Panc1 (cell line): Measurements from ENCODE around the gene MGAT4C. TPM values are rescaled to one million over a fixed set of nuclear protein-coding genes. Genes with fewer than 3 reads are reported as not detected.

ENCODE experiments used
- ATAC-seq: fragments of 200-7000 bp; cut with Tn5 transposase; 2 replicates; pipeline ENCODE4 v1.9.1; 2020; ENCODE audit warnings: mild to moderate bottlenecking, moderate library complexity
- BruUV-seq: library from RNA; stranded (reverse); fragments of 400-500 nt; replicated peaks from 2 replicates; lab custom pipeline; 2021; lab: Mats Ljungman, UMichigan
- CTCF ChIA-PET: fragments of 300-600 bp; sonication (Branson Sonifier 250); formaldehyde crosslinking; loops from one replicate; lab custom pipeline; 2022; ENCODE audit warnings: antibody characterized with exemption; lab: Charles Lee
- POLR2A ChIA-PET: fragments of 300-600 bp; sonication (Branson Sonifier 250); formaldehyde crosslinking; loops from one replicate; lab custom pipeline; 2022; ENCODE audit warnings: antibody characterized with exemption; lab: Charles Lee
- DNase-seq: peaks from one replicate; pipeline ENCODE4 v3.0.0-alpha.2; 2010; ENCODE audit warnings: low read depth, low spot score
- H3K27ac ChIP-seq: 2 replicates; pipeline ENCODE4 v1.5.1; 2011; ENCODE audit warnings: mild to moderate bottlenecking, low read length, inconsistent platforms
- H3K27me3 ChIP-seq: fragments of 200-500 bp; sonication (Bioruptor generic); 2 replicates; pipeline ENCODE4 v1.6.0; 2014; ENCODE audit warnings: low read length, inconsistent platforms; ENCODE audit not compliant: control insufficient read depth, insufficient read depth
- H3K36me3 ChIP-seq: fragments of 200-500 bp; sonication (Bioruptor generic); 2 replicates; pipeline ENCODE4 v1.5.1; 2014; ENCODE audit warnings: inconsistent platforms, mild to moderate bottlenecking, low read length, moderate library complexity; ENCODE audit not compliant: control insufficient read depth, insufficient read depth
- H3K4me1 ChIP-seq: 2 replicates; pipeline ENCODE4 v1.5.1; 2011; ENCODE audit warnings: inconsistent platforms, mild to moderate bottlenecking, low read length, moderate library complexity; ENCODE audit not compliant: control insufficient read depth, insufficient read depth
- H3K4me3 ChIP-seq, 2 experiments: 2 replicates each; pipeline ENCODE4 v1.5.1; 2011 to 2012; ENCODE audit warnings: low read depth in 2 of 2, low read length in 2 of 2, mild to moderate bottlenecking in 2 of 2, inconsistent platforms in 1 of 2, moderate library complexity in 1 of 2
- H3K9me3 ChIP-seq: fragments of 200-500 bp; sonication (Bioruptor generic); 2 replicates; pipeline ENCODE4 v1.5.1; 2014; ENCODE audit warnings: low read depth, mild to moderate bottlenecking, inconsistent platforms, low read length, moderate library complexity; ENCODE audit not compliant: control insufficient read depth, insufficient read depth
- POLR2AphosphoS5 ChIP-seq: IDR thresholded peaks from 2 replicates; pipeline ENCODE4 v1.6.1; 2012; ENCODE audit warnings: mild to moderate bottlenecking, low read depth, low read length, moderate library complexity
- SIN3A ChIP-seq: IDR thresholded peaks from 2 replicates; pipeline ENCODE4 v1.6.1; 2012; ENCODE audit warnings: low read depth, mild to moderate bottlenecking, low read length, moderate library complexity, borderline replicate concordance; ENCODE audit not compliant: insufficient read depth
- TCF7L2 ChIP-seq: IDR thresholded peaks from 2 replicates; pipeline ENCODE4 v1.6.1; 2011; ENCODE audit warnings: mild to moderate bottlenecking, low read depth, low read length, inconsistent platforms
- in situ Hi-C: cut with HindIII; loops from 2 replicates; pipeline ENCODE4 v1.10.0; 2016; ENCODE audit warnings: low sequenced_read_pairs, low pct_unique_long_range_greater_than_20kb
- intact Hi-C: fragments of 100-400 bp; cut with micrococcal nuclease; formaldehyde crosslinking; loops from one replicate; pipeline ENCODE4 v1.10.0; 2022; ENCODE audit not compliant: unreplicated experiment
- total RNA-seq: library from RNA; stranded (reverse); gene quantifications from one replicate; pipeline ENCODE4 v1.2.1, GENCODE V29; 2021; ENCODE audit not compliant: unreplicated experiment
- TF ChIP-seq, protein P1 (sequence below), 2 experiments: IDR thresholded peaks; 2 replicates each; pipeline ENCODE4 v1.6.1; 2011 to 2012; ENCODE audit warnings: low read depth in 2 of 2, control low read depth in 1 of 2, low read length in 1 of 2, mild to moderate bottlenecking in 1 of 2, moderate library complexity in 1 of 2; ENCODE audit not compliant: insufficient read depth in 1 of 2
- TF ChIP-seq, protein P2 (sequence below): fragments of 450-650 bp; IDR thresholded peaks from 2 replicates; pipeline ENCODE4 v1.5.1; 2017; ENCODE audit warnings: mild to moderate bottlenecking

The MGAT4C gene
- total RNA-seq, 1 experiment from 2014 or later = not detected

DNA sequence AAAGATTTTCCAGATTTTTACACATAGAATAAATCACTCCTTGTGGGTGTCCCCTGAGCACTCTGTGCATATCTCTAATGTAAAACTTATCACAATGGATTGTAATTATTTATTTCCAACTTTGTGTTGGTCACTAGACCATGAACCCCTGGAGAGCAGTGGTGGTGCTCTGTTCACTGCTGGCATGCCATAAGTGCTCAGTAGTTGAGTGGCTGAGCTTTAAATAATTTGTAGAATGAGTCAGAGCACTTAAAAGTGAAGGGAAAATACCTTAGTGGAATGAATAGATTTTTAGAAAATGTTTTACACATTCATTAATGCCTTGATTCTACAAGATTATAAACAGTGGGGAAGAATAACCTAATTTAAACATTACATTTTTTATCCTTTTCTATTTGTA, 6.3 kb downstream of the MGAT4C start:
- ATAC-seq = no peak
- Histone ChIP-seq H3K27me3 (no peaks in the 10 kb centered on the region), H3K4me3 (no peak overlapping the region), H3K4me1 (no peaks in the 10 kb centered on the region), H3K36me3 (no peaks in the 10 kb centered on the region), H3K9me3 (no peaks in the 10 kb centered on the region), H3K27ac (no peak overlapping the region)
- intact Hi-C loops = no loop called here
- ChIA-PET POLR2A (no interaction called here), CTCF (no interaction called here)
- DNase-seq = no peak
- TF ChIP-seq SIN3A = no peak
- TF ChIP-seq, protein P1, sequence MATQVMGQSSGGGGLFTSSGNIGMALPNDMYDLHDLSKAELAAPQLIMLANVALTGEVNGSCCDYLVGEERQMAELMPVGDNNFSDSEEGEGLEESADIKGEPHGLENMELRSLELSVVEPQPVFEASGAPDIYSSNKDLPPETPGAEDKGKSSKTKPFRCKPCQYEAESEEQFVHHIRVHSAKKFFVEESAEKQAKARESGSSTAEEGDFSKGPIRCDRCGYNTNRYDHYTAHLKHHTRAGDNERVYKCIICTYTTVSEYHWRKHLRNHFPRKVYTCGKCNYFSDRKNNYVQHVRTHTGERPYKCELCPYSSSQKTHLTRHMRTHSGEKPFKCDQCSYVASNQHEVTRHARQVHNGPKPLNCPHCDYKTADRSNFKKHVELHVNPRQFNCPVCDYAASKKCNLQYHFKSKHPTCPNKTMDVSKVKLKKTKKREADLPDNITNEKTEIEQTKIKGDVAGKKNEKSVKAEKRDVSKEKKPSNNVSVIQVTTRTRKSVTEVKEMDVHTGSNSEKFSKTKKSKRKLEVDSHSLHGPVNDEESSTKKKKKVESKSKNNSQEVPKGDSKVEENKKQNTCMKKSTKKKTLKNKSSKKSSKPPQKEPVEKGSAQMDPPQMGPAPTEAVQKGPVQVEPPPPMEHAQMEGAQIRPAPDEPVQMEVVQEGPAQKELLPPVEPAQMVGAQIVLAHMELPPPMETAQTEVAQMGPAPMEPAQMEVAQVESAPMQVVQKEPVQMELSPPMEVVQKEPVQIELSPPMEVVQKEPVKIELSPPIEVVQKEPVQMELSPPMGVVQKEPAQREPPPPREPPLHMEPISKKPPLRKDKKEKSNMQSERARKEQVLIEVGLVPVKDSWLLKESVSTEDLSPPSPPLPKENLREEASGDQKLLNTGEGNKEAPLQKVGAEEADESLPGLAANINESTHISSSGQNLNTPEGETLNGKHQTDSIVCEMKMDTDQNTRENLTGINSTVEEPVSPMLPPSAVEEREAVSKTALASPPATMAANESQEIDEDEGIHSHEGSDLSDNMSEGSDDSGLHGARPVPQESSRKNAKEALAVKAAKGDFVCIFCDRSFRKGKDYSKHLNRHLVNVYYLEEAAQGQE (IDR thresholded peaks at IDR 0.05; ENCODE audit: insufficient read depth in 1 of 2, low read depth in 2 of 2, low read length in 1 of 2) = no peak
- TF ChIP-seq, protein P2, sequence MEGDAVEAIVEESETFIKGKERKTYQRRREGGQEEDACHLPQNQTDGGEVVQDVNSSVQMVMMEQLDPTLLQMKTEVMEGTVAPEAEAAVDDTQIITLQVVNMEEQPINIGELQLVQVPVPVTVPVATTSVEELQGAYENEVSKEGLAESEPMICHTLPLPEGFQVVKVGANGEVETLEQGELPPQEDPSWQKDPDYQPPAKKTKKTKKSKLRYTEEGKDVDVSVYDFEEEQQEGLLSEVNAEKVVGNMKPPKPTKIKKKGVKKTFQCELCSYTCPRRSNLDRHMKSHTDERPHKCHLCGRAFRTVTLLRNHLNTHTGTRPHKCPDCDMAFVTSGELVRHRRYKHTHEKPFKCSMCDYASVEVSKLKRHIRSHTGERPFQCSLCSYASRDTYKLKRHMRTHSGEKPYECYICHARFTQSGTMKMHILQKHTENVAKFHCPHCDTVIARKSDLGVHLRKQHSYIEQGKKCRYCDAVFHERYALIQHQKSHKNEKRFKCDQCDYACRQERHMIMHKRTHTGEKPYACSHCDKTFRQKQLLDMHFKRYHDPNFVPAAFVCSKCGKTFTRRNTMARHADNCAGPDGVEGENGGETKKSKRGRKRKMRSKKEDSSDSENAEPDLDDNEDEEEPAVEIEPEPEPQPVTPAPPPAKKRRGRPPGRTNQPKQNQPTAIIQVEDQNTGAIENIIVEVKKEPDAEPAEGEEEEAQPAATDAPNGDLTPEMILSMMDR = no peak
- TF ChIP-seq TCF7L2 = no peak
- TF ChIP-seq POLR2AphosphoS5 = no peak
- in situ Hi-C loops = no loop called here
- BruUV-seq = no TSS peak

DNA sequence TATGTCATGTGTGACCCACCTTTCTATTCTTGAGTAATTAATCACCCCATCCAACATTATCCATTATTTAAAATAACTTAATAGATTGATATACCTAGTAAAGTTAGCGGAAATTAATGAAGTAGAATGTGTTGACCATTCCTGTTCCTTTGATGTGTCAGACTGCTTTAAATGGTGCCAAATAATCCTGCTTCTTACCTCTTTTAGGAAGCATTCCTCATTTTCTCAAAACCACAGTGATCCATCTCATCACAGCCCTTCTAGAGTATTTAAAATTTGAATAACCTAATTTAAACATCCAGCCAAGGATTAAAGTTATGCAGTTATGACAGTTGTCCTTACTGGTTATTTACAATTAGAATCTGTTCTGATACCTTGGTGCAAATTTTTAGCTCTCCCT, 6.9 kb downstream of the MGAT4C start:
- H3K4me3 ChIP-seq = no peak overlapping the region
- in situ Hi-C loops = no loop called here
- no peak overlapping the region for H3K27ac ChIP-seq
- H3K36me3 ChIP-seq = no peaks in the 10 kb centered on the region
- no peak for DNase-seq
- no TSS peak for BruUV-seq
- ChIA-PET POLR2A (no interaction called here), CTCF (no interaction called here)
- H3K4me1 ChIP-seq = no peaks in the 10 kb centered on the region
- TF ChIP-seq TCF7L2 = no peak
- no peak for TF ChIP-seq SIN3A
- TF ChIP-seq, protein P2 = no peak
- no peak for TF ChIP-seq POLR2AphosphoS5
- TF ChIP-seq, protein P1 (IDR thresholded peaks at IDR 0.05; ENCODE audit: insufficient read depth in 1 of 2, low read depth in 2 of 2, low read length in 1 of 2) = no peak
- ATAC-seq = no peak
- H3K27me3 ChIP-seq = no peaks in the 10 kb centered on the region
- intact Hi-C loops = no loop called here
- no peaks in the 10 kb centered on the region for H3K9me3 ChIP-seq
